Measurements from ENCODE around the gene RIC8A. TPM values are rescaled to one million over a fixed set of nuclear protein-coding genes. Genes with fewer than 3 reads are reported as not detected.

The RIC8A gene
- total and polyA plus RNA-seq, 2 of the 13 experiments (the other 11 are each of a cell fraction or from before 2014, with no cell fraction given) = 62.1 to 63.8 TPM

DNA sequence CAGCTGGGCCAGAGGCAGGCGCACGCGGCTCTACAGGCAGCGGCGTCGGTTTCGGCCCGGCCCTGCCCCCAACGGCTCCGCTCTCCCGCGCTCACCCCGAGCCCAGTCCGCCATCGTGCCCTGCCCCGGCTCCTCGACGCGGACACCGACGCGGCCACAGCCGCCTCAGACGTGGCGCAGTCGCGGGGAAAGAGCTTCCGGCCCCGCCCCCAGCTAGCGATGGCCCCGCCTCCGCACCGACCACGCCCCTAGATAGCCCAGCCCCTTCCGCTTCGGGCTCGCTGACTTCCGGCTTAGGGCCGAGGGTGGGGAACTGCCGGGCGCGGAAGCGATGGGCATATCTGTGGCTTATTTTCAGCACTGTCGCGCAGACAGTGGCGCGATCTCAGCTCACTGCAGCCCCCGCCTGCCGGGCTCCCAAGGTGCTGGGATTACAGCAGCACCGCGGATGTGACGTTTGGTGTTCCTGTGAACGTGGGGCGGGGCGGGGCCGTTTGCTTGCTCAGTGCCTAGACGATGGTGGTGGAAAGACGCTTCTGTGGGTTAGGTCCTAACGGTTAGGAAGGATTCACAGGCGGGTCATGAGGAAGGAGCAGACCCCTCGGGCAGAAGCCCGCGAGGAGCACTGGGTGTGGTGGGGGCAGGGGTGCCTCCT, at the start of gene RIC8A, which contains the start of gene BET1L (continued):
- TF ChIP-seq, protein P1, sequence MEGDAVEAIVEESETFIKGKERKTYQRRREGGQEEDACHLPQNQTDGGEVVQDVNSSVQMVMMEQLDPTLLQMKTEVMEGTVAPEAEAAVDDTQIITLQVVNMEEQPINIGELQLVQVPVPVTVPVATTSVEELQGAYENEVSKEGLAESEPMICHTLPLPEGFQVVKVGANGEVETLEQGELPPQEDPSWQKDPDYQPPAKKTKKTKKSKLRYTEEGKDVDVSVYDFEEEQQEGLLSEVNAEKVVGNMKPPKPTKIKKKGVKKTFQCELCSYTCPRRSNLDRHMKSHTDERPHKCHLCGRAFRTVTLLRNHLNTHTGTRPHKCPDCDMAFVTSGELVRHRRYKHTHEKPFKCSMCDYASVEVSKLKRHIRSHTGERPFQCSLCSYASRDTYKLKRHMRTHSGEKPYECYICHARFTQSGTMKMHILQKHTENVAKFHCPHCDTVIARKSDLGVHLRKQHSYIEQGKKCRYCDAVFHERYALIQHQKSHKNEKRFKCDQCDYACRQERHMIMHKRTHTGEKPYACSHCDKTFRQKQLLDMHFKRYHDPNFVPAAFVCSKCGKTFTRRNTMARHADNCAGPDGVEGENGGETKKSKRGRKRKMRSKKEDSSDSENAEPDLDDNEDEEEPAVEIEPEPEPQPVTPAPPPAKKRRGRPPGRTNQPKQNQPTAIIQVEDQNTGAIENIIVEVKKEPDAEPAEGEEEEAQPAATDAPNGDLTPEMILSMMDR (CRISPR knock-in tag; IDR thresholded peaks at IDR 0.05) = peak; percentile 6; the same call in 1 of the 2 replicates
- TF ChIP-seq TAF1 (CRISPR knock-in tag; IDR thresholded peaks at IDR 0.05) = peak; percentile 96
- TF ChIP-seq, protein P2, sequence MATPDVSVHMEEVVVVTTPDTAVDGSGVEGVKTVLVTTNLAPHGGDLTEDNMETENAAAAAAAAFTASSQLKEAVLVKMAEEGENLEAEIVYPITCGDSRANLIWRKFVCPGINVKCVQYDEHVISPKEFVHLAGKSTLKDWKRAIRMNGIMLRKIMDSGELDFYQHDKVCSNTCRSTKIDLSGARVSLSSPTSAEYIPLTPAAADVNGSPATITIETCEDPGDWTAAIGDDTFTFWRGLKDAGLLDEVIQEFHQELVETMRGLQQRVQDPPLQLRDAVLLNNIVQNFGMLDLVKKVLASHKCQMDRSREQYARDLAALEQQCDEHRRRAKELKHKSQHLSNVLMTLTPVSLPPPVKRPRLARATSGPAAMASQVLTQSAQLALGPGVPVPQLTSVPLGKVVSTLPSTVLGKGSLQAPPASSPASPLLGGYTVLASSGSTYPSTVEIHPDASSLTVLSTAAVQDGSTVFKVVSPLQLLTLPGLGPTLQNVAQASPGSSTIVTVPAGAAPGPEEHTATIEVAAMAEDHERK (CRISPR knock-in tag; IDR thresholded peaks at IDR 0.05; ENCODE audit: low read depth) = no peak
- TF ChIP-seq NBN (conservative IDR thresholded peaks at IDR 0.05) = no peak
- TF ChIP-seq, protein P3, sequence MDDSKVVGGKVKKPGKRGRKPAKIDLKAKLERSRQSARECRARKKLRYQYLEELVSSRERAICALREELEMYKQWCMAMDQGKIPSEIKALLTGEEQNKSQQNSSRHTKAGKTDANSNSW (CRISPR knock-in tag; IDR thresholded peaks at IDR 0.05; ENCODE audit: borderline replicate concordance) = peak; percentile 97; the same call in 1 of the 2 replicates
- TF ChIP-seq ZNF569 (CRISPR knock-in tag; IDR thresholded peaks at IDR 0.05; ENCODE audit: borderline replicate concordance) = no peak
- 0 out of 2 replicates have a peak, but pooled peaks have one; percentile 73 for TF ChIP-seq ZNF337 (CRISPR knock-in tag; IDR thresholded peaks at IDR 0.05; ENCODE audit: borderline replicate concordance, low read depth)
- TF ChIP-seq ZNF672 (CRISPR knock-in tag; IDR thresholded peaks at IDR 0.05) = no peak
- peak; percentile 77 for TF ChIP-seq ZNF639 (CRISPR knock-in tag; conservative IDR thresholded peaks at IDR 0.05)
- TF ChIP-seq, protein P4, sequence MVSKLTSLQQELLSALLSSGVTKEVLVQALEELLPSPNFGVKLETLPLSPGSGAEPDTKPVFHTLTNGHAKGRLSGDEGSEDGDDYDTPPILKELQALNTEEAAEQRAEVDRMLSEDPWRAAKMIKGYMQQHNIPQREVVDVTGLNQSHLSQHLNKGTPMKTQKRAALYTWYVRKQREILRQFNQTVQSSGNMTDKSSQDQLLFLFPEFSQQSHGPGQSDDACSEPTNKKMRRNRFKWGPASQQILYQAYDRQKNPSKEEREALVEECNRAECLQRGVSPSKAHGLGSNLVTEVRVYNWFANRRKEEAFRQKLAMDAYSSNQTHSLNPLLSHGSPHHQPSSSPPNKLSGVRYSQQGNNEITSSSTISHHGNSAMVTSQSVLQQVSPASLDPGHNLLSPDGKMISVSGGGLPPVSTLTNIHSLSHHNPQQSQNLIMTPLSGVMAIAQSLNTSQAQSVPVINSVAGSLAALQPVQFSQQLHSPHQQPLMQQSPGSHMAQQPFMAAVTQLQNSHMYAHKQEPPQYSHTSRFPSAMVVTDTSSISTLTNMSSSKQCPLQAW (CRISPR knock-in tag; IDR thresholded peaks at IDR 0.05) = peak; percentile 91
- TF ChIP-seq ZNF276 (CRISPR knock-in tag; IDR thresholded peaks at IDR 0.05; ENCODE audit: low read depth) = 0 out of 2 replicates have a peak, but pooled peaks have one; percentile 71
- TF ChIP-seq ZNF703 (CRISPR knock-in tag; IDR thresholded peaks at IDR 0.05; ENCODE audit: borderline replicate concordance) = no peak; the same call in 1 of the 2 replicates
- no peak for TF ChIP-seq ZNF256 (CRISPR knock-in tag; conservative IDR thresholded peaks at IDR 0.05)
- TF ChIP-seq SALL1 (CRISPR knock-in tag; IDR thresholded peaks at IDR 0.05) = peak; percentile 68
- TF ChIP-seq SP1 (IDR thresholded peaks at IDR 0.05) = no peak
- peak; percentile 94 for TF ChIP-seq SP1 (CRISPR knock-in tag; IDR thresholded peaks at IDR 0.05)
- no peak for TF ChIP-seq EP300 (IDR thresholded peaks at IDR 0.05; ENCODE audit: low read depth in 2 of 2, low read length in 2 of 2)
- TF ChIP-seq EP300 (CRISPR knock-in tag; IDR thresholded peaks at IDR 0.05; ENCODE audit: borderline replicate concordance) = no peak
- peak; percentile 79 for TF ChIP-seq MXD4 (CRISPR knock-in tag; IDR thresholded peaks at IDR 0.05)
- peak; percentile 86 for TF ChIP-seq IKZF4 (CRISPR knock-in tag; IDR thresholded peaks at IDR 0.05; ENCODE audit: borderline replicate concordance, low read depth, not compliant biosample characterization)
- no peak for TF ChIP-seq SSRP1 (CRISPR knock-in tag; IDR thresholded peaks at IDR 0.05)
- no peak for TF ChIP-seq ZNF781 (CRISPR knock-in tag; IDR thresholded peaks at IDR 0.05; ENCODE audit: borderline replicate concordance, not compliant biosample characterization)
